GM12875 (cell line): Measurements from ENCODE around the gene PPP1R11.

Source experiments
- H3K4me3 ChIP-seq: one replicate; pipeline ENCODE4 v1.5.1; 2011; ENCODE audit warnings: low read depth, low read length, control low read depth
- TF ChIP-seq, protein P1 (sequence below): IDR thresholded peaks from 2 replicates; pipeline ENCODE4 v1.5.1; 2011; ENCODE audit warnings: low read depth, mild to moderate bottlenecking, control low read depth, inconsistent platforms, low read length, moderate library complexity, borderline replicate concordance; ENCODE audit not compliant: insufficient read depth

The PPP1R11 gene

DNA sequence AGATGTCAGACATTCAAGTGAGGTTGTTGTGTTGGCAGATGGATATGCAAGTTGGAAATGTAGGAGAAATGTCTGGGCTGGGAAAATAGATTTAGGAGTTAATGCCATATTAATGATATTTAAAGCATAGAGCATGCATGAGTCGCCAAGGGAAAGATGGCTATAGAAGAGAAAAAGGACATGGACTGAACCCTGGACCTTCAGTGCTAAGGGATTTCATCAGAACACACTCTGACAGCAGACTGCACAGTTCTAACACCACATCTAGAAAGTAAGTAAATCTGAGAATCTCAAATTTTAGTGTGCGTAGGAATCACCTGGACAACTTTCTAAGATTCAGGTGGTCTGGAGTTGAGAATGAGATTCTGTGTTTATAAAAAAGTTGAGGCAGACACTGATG lies 23.3 kb upstream of the PPP1R11 start:
- no peak overlapping the region for H3K4me3 ChIP-seq
- TF ChIP-seq, protein P1, sequence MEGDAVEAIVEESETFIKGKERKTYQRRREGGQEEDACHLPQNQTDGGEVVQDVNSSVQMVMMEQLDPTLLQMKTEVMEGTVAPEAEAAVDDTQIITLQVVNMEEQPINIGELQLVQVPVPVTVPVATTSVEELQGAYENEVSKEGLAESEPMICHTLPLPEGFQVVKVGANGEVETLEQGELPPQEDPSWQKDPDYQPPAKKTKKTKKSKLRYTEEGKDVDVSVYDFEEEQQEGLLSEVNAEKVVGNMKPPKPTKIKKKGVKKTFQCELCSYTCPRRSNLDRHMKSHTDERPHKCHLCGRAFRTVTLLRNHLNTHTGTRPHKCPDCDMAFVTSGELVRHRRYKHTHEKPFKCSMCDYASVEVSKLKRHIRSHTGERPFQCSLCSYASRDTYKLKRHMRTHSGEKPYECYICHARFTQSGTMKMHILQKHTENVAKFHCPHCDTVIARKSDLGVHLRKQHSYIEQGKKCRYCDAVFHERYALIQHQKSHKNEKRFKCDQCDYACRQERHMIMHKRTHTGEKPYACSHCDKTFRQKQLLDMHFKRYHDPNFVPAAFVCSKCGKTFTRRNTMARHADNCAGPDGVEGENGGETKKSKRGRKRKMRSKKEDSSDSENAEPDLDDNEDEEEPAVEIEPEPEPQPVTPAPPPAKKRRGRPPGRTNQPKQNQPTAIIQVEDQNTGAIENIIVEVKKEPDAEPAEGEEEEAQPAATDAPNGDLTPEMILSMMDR, result no peak

DNA sequence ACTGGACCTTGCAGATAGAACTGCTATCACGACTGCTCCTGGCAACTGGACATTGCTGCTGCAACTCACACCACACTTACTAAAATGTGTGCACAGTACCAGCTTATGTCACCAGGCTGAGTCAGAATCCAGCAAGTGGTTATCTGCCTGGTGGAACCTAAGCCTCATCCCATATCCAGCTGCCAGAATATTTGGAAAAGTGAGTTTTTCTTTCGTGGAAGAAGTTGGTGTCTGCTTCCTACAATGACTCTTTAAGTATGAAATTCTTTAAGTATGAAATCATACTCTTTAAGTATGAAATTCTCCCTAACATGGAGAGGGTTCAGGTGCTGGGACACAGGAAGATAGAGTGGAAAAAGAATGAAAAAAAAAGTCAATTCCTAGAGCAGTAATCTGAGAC lies 22.4 kb upstream of the PPP1R11 start:
- TF ChIP-seq, protein P1, result no peak
- H3K4me3 ChIP-seq, result no peak overlapping the region

DNA sequence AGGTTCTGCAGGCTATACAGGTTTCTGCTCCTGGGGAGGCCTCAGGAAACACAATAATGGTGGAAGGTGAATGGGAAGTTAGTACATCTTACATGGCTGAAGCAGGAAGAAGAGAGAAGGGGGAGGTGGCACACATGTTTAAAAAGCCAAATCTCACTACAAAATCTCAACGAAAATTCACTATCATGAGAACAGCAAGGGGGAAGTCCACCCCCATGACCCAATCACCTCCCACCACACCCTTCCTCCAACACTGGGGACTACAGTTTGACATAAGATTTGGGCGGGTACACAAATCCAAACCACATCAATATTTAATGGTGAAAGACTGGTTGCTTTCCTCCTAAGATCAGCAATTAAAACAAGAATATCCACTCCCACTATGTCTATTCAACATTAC lies 19.8 kb upstream of the PPP1R11 start:
- TF ChIP-seq, protein P1, result no peak
- H3K4me3 ChIP-seq, result no peak overlapping the region

DNA sequence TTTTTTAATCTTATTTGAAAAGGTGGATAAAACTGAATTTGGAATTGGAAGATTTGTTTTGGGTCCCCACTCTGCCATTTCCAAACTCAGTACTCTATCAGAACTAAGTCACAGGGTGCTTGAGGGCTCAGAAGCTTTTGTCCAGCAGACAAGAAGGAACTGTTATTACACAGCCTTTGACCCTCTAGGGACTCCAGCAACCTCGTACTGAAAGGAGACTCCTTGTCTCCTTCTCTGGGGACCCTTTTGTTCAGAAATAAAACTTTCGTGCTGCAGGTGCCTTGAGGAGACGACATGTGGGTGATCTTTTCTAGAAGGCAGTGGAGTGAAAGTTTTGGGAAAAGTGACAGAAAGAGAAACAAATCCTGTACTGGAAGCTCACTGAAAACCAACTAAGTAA lies 13.3 kb upstream of the PPP1R11 start:
- no peak overlapping the region for H3K4me3 ChIP-seq
- TF ChIP-seq, protein P1, result no peak

DNA sequence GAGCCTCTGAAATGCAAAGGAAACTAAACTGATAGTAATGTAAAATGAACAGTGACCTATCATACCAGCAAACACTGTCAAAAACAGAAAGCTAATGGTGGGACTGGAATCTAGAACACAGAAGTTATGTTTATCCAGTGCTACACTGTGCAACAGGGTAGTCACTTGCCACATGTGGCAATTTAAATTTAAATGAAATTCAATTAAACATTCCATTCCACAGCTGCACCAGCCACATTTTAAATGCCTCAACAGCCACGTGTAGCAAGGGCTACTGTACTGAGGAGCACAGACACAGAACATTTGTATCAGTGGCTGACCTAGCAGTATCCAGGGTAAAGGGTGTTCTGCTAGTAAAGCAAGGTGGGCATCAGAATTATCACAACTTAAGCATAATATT lies 11.5 kb upstream of the PPP1R11 start:
- TF ChIP-seq, protein P1, result no peak
- H3K4me3 ChIP-seq, result no peak overlapping the region

DNA sequence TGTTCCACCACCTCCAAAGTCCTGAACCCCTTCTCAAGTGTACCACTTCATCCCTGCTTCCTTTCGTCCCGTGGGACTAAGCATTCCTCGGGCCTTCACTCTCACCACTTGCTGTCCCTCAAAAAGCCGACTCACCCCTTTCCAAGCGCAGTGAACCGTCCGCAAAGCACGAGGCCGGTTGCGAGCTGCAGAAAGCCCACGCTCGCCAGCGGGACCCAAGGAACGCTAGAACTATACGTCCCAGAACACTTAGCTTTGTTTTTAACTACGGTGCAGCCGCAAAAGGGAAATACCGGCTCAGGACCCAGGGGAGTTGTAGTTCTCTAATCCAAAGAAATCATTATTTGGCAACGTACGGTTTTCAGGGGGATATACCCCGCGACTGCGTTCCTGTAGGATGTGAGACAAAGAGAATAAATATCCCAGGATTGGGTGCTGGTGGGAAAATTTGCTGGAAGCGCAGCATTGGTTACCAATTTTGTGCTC lies 6.3 kb upstream of the PPP1R11 start:
- peak overlapping the region; percentile 63 for H3K4me3 ChIP-seq
- TF ChIP-seq, protein P1, result no peak

DNA sequence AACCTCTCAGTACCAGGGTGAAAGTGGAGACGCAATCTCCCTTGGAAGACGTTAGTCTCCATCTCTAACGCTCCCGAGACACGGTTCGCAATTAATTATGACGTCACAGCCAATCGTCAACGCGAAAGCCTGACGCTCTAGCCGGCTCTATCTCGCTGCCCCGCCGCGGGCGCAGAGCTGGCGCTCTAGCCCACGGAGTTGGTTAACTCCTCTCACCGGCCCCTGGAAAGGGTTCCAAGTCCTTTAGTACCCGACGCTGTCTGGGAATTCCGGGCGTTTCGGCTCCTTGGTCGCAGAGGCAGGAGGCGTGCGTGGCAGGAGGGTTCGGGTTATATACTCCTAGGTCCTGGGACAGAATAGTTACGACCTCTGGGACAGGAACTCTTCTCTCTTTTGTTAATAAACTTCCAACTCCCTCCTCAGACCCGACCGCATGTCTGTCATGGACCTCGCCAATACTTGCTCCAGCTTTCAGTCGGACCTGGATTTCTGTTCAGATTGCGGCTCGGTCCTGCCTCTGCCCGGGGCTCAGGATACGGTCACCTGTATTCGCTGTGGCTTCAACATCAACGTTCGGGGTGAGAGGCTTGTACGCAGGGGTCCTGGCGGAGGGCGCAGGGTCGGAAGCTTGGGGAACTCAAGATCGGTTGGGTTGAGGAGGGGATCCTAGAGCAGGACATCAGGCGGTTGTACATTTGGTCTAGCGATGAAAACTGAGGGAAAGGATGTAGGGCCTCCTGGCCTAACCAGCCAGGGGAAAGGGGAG lies 5.7 kb upstream of the PPP1R11 start, which contains the start of gene POLR1H:
Gene POLR1H, plus strand, starts transcription at position 174 of the 766 bp plus-strand sequence. Its CDS starts 260 bp downstream, at position 434.
- TF ChIP-seq, protein P1, result no peak
- peak within 1 kb of the TSS; percentile 63 for H3K4me3 ChIP-seq
